Activated T-cell treated with anti-CD3 and anti-CD28 coated beads, Interleukin-2, amount 50 U/mL, for 48 hours (primary cell): ENCODE data around the gene KCNH1.

Source experiments
- DNase-seq, 2 experiments: peaks; one replicate each; pipeline ENCODE4 v3.0.0-alpha.2; 2020

KCNH1 gene

DNA sequence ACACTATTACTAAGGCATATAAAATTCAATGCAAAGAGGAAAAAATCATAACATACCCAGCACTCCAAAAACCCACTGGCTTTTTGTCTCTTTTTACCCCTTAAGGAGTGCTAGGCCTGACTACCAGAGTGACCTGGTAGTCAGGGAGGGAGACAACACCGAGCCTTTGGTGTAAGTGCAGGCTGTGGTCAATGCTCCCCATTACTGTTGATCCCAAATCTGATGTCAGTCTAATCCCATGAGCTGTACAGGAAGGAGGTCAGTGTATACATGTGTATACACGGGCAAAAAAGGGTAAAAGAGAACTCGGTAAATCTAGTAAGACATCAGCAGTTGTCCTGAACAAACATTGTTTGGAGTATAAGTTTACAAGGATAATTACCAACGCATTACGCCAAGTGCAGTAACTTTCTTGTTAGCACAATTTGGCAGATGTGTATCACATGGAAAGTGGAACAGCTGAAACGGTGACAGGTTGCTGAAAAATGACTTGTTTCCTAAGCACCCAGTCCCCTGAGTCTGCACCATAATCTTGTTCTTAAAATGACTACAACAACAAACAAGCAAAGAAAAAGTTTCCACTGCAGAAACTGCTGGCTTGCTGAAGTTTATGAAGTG lies 217.9 kb downstream of the KCNH1 start:
- no peak for DNase-seq

DNA sequence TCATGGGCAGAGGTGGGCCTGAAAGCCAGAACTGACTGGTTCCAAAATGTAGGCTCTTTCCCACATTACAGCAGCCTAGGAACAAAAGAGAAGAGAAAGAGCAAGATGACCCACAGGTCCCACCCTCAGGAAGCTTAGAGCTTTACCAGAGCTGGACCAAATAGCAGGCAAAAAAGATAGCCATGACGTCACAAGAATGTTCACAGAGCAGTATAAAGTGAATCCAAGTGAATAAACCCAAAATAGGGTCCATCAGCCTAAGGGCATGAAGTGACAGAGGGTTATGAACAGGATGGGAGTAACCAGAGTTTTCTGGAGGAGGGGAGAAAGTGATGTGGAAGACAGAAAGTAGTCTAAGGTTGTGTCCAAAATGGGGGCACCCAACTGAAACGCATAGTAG lies 221.2 kb downstream of the KCNH1 start:
- DNase-seq: no peak

DNA sequence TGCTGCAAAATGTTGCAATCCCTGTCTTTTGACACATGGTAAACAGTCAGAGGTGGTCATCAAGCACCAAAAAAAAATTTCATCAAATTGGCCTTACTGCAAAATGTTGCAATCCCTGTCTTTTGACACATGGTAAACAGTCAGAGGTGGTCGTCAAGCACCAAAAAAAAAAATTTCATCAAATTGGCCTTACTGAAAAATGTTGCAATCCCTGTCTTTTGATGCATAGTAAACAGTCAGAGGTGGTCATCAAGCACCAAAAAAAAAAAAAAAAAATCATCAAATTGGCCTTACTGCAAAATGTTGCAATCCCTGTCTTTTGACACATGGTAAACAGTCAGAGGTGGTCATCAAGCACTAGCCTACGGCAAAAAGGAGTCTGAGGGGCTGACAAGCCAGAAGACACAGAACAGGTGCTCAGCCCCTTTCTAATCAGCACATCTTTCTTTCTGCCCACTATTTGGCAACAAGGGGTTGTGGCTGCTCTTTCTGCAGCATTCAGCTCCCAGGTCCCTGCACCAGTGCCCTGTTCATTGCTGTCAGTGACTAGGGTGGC lies 223.8 kb downstream of the KCNH1 start:
- no peak for DNase-seq

DNA sequence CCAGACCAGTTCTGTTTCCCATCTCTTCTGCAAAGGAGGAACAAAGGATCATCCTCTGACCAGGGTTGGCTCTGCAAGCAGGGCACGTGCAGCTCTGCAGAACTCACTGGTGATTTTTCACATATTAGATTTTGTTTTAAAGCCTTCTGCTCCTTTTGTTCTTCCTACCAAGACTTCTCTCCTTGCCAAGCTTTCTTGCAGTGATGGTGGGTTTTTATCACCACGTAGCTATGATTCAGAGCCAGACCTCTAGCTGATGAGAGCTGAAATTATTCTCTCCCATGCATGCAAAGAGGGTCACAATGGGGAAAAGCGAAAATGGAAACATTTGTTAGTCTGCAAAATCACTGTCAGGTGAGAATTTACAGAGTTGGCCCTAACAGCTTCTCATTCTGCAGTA lies 225.2 kb downstream of the KCNH1 start:
- no peak for DNase-seq

DNA sequence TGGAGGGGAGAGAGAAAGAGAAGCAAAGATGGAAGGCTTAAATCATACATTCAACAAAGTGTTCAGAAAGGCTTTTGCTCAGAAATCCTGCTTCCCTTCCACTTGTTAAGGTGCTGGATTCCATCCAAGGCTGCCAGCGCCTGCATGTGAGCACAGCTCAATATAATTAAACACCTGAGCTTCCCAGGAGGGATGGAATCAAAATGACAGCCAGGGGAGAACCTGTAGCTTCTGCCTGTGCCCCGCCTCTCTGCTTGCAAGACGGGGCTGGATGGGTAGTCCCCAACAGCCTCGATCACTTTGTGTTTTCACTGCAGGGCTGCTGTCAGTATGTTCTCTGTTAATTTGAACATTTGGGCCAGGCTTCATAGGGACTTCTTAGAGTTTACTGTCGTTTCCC lies 225.7 kb downstream of the KCNH1 start:
- DNase-seq: no peak

DNA sequence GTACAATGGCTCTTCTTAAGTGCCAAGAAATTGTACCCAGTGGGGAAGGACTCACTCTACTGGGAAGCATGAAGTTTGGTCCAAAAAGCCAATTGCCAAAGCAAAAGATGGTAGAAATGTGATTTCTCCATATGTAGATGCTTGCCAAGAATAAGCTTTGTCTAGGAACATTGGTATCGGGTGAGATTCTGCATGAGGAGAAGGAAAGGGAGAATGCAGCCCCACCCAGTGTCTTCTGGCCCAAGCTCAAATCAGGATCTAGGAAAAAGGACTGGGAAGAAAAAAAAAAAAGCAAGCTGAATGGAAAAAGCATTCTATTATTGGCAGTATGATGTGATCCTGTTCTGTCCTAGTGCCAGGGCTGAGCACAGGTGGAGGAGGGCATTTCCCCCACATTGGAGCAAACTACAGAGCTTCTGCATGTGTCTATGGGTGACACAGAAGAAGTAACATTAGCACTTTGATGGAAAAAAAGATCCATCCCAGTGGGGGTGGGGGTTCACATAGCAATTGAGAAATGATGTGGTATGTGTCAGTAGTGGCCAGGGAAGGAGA lies 226.6 kb downstream of the KCNH1 start:
- DNase-seq: no peak

DNA sequence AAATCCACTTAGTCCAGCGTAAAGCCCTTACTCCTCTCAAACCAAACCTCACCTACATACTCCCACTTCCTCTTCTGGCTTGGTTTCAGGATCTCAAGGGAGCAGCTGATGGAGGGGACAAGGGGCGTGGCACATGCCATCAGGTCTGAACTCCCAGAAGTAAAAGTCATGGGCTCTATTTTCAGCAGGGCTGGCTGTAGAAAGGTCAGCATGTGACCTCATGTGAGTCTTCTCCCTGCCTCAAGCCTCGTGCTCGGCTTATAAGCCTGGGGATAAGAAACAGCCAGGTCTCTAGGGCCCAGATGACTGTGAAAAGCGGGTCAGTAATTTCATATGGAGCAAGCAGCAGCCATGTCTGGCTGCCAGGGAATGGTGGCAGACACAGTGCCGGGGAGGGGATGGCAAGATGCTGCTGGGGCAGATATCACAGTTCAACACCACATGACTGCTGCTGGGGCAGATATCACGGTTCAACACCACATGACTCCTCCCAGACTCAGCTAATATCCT lies 227.9 kb downstream of the KCNH1 start:
- no peak for DNase-seq

DNA sequence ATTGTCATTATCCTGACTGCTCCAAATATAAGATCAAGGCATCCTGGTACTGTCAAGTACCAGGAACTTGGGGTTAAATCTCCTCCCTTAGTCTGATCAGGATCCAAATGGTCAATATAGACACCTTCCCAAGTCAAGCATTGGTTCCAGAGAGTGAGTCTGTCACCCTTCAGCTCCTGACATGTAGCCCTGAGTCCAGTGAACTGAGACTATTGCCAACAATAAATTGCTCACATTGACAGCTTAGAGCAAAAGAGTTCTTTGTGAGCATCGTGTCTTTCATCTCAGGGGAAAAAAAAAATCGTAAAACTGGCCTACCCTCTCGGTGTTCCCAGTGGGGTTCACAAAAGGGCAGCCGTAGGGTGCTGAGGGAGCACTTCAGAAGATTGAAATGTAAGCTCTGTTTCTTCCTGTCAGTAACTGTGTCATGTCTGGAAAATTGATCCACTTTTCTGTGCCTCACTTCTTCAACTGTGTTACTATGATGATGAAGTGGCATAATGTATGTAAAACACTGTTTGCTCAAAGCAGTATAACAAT lies 228.5 kb downstream of the KCNH1 start:
- DNase-seq: no peak

DNA sequence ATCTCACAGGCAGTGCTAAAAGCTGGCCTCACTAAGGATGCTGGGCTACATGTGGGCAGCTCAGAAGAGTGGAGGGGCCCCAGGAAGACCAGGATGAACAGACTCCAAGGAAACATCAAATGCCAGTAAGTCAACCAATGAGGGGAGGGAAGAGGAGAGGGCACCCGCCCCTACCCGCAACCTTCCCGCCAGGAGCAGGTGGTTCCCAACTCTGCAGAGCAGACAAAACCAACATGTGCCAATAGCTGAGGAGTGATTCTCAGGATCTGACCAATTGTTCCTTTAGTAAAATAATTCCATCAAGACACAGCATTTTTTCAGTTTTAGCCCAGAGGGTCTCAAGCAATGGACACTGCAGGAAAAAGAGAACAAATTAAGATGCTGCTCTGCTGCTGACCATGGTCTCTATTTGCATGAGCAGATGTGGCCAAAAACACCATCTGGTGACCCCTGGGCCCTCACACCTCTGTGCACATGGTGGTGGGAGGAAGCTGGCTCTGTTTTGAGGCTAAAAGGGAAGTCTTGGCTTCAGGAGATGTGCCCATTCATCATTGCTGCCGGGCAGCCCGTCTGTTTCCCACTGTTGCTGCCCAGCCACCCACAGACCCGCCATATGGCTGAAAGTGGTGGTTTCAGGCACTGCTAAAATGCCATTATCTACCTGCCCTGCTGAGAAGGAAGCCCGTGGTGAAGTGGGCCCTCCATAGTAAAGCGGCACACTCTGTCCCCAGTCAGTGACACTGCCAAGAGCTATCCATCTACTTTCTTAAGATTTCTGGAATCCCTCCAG lies 231.8 kb downstream of the KCNH1 start:
- no peak for DNase-seq

DNA sequence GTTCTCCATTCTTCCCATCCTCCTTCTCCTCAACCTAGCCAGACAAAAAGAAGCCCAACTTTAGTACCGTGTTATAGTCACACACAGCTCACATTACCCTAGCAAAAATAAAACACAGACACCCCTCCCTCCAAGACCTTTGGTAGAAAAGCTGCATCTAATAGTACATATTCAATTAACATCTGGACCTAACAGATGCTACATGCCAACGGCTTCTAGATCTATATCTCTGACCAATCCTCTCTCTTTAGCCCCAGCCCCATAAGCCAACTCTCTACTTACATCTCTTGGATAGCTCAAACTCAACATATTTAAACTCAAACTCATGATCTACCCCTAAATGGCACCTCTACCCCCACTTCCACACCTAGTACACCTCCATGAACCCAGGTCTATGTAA lies 233.1 kb downstream of the KCNH1 start:
- DNase-seq: no peak

DNA sequence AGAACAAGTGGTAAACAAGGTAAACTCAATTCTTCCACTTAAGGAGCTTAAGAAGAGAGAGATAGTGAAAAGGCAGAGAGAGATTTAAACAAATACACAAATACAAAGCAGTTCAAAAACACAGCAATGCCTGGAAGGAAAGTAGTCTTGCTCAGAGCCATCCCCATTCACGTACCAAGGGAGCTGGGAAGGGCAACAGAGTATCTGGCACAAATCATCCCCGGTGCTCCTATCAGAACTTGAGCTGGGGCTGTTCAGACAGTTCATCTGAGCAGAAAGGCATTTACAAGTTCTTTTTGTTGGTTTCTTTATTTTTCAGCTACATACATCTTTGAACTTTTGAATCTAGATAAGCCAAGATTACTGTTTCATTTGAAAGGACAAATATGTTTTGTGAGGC lies 233.9 kb downstream of the KCNH1 start:
- DNase-seq: no peak

DNA sequence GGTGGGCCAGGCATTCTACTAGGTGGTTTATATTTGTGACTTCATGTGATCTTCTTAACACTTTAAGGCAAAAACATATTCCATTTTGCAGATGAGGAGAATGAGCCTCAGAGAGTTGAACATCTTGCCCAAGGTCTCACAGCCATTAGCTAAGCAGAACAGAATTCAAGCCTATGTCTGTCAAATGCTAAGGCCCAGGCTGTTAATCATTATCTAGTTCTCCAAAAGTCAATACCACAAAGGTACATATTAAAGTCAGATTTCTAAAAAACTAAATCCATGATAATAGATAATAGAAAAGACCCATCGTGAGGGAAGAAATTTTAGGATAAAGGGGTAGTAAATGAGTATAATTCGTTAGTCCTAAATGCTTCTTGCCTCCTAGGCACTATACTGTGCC lies 234.3 kb downstream of the KCNH1 start:
- DNase-seq: no peak

DNA sequence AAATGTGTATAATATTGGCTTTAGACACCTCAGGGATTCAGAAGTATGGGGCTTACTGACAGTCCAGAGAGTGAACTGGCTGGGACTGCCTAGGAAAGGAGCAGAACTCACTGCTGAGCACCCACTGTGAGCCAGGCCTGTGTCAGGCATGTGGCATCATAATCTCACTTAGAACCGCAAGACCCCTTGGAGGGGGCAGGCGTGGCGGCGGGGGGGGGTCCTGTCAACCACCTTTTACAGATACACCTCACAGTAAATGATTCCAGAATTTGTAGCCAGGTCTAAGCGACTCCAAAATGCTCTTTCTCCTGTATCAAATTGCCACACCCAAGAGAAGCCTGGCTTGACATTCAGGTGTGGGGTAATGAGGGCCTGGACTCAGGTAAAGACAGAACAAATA lies 235.5 kb downstream of the KCNH1 start:
- no peak for DNase-seq

DNA sequence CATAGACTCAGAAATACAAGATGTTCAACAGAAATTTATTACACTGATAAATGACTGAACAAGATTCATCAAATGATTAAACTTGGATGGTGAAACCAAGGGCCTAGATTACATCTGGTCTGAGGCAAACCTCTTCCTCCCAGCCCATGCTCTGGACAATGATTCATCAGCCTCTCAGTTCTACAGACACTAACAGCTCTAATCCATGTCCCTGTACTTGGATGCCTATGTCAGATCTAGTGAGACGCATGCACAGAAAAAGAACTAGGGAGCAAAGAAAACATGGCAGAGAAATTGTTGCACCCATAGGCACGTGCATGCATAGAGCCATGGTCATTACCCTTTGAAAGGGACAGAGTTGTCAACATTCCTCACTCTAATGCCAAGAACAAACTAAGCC lies 250.1 kb downstream of the KCNH1 start:
- no peak for DNase-seq

DNA sequence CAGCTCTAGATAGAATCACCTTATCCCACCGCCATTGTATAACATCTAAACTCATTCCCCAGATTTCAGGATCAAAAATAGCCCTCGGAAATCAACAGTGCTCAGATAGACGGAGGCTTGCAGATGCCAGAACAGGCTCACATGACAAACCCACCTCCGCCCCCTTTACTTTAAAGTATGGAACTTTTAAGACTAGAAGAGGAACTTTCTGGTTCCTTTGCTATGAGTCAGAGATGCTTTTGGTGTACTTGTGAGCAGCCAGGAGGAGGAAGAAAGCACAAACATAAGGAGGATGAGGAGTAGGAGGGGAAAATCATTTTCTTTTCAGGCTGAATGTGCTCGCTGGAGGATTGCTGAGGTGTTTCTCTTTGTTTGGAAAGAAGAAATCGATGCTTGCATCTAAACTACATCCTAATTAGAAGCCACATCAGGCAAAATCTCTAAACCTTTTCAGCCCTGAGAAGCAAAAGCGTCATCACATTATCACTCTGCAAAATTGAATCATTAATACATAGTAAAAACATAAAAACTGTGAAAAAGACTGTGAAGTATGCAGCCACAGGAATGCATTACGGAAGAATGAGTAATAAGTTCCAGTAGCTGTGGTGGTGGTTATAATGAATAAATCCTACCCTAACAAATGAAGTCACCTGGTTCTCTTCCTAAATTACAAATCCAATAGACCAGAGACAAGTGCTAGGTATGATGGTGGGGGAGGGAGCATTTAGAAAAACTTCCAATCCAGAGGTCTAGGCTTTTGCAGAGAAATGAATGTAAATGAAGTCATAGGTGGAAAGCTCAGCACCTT lies 251.3 kb downstream of the KCNH1 start:
- DNase-seq: peak in 1 of 2 experiments; percentile 19

DNA sequence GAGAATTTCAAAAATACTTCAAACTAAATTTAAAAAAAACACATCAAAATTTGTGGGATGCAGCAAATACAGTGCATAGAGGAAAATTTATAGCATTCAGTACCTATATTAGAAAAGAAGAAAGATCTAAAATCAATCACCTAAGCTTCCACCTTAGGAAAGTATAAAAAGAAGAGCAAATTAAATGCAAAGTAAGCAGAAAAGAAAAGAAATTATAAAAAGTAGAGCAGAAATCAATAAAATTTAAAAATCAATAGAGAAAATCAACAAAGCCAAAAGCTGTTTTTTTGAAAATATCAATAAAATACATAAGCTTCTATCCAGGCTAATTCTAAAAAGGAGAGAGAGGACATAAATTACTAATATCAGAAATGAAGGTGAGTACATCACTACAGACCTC lies 255.4 kb downstream of the KCNH1 start:
- no peak for DNase-seq

DNA sequence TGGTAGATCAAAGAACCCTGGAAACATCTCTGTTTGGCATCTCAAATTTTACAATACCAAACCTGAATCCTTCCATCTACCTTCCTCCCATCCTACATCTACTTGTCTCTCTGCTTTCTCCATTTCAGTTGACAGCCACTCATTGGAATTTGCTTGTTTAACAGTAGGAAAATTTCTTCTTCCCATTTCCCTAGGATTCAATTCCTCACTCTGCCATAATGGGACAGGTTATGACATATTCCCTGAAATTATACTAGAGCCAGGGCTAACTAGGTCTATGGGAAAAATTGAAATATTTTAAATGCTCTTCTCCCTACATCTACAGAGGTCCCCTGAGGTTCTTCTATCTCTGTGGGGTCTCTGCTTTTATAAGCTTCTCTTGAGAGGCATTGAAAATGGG lies 257.7 kb downstream of the KCNH1 start:
- DNase-seq: no peak

DNA sequence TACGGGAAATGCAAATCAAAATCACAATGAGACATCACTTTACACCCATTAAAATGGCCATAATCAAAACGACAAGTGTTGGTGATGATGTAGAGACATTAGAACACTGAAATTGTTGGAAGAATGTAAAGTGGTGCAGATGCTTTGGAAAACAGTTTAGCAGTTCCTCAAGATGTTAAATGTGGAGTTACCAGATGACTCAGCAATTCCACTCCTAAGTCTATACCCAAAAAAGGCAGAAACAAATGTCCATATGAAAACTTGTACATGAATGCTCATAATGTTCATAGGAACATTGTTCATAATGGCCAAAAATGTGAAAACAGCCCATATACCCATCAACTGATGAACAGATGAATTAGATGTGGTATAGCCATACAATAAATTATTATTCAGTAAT lies 267.4 kb downstream of the KCNH1 start:
- no peak for DNase-seq

DNA sequence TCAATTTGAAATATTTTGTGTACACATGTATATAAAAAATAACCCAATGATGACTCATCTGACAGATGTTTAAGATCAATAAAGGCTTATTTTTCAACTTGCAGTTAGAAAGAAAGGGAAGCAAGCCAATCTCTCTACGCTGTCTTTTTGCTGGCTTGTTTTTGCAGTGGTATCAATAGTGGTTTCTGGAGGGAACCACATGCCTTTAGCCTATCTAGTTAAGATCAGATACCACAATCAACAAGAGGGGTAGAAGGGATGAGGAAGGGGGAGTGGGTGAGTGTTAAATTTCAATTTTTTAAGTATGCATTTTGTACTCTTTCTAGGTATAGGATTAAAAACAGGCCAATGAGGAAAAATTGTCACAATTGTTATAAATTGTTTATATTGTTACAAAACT lies 276.2 kb downstream of the KCNH1 start:
- DNase-seq: no peak

DNA sequence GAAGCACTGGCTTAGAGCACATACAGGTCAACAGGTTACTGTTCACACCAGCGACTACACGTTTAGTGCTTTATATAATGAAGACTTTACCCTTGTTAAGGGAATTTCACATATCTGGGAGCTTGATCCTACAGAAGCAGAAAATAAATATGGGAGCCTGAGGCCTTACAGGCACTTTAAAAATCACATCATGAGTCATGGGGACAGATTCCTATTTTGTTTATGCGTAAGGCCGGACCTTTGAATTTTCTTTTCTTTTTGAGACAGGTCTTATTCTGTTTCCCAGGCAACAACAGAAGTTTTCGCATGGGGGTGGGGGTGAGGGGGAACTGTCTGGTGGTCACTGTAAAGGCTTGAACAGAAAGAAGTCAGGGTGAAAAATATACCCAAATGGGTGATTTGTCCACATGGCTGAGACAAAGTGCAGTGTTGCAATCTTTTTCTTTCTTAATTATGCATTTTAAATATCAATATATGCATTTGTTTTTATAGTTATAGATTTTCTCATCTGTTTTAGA lies 276.7 kb downstream of the KCNH1 start:
- DNase-seq: no peak

DNA sequence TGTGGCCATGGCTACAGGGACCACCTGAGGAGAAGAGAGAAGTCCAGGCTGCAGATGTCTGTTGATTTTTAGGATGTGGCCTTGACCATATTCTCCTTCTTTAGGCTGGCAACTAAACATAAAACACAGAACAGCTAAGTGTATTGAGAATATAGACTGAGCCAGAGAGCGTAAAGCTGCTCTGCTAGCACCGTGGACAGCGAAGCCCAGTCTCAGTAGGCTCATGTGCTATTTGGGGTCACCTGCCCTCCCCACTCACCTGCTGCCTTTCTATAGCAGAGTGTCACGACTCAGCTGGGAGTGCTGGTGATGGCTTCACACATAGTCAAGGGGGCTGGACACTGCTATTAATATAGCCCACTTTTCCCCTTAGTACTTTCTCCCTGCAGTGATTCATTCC lies 278.5 kb downstream of the KCNH1 start:
- no peak for DNase-seq

DNA sequence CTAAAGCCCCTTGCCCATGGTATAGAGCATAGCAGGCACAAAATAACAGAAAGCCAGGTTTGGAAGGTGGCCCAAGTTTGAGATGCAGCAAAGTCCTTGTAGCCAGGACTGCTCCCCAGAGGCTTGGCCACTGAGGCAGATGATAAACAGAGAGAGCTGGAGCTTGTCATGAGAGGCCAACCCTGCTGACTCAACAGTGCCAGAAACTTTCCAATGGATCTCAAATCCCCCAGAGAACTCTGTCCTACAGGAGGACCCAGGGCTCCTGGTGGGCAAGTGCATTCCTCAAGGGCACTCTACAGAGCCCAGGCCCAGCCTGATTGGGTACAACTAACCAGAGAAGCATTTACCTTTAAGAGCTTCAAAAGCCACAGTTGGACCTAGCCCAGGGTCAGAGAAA lies 280.7 kb downstream of the KCNH1 start:
- no peak for DNase-seq

DNA sequence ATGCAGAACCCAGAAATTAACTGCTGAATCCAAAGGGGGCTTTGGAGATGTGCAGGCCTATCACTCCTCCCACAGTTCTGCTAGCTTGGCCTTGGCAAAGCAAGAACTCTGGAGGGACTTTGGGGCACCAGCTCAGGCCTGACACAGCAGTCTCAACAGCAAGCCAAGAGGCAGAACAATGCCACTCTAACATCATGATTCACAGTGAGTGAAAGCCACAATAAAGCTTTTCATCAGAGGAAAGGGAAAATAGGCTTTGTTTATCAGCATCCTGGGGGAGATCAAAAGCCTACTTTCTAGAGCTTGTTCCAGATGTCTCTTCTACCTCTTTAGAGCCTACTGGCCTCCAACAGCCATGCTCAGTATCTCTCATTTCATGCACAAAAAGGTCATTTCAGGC lies 283.4 kb downstream of the KCNH1 start:
- no peak for DNase-seq
